ENCODE results near the gene ZNF705A.
"Not testable (repeated sequence)": the region's sequence is repeated elsewhere in the genome, so short reads cannot be mapped to it uniquely, and the experiment has no call there.

DNA sequence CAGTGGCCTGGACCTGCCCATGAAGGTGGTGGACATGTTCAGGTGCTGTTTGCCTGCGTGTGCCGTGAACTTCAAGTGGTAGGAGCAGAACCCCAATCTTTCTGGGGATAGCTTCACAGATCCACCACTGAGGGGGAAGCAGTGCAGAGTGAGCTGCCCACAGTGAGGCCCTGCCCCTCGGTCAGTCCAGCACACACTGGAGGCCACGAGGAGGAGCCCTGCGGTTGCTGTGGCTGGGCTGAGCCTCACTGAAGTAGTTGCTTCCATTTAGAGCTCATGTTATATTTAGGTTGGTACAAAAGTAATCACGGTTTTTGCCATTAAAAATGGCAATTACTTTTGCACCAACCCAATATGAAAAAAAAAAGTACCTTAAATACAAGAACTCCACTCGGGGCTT lies 72.7 kb downstream of the ZNF705A start:
- TF ChIP-seq POLR2A, EP300 (IDR thresholded peaks at IDR 0.05): not testable (repeated sequence)
- TF ChIP-seq, protein P1, sequence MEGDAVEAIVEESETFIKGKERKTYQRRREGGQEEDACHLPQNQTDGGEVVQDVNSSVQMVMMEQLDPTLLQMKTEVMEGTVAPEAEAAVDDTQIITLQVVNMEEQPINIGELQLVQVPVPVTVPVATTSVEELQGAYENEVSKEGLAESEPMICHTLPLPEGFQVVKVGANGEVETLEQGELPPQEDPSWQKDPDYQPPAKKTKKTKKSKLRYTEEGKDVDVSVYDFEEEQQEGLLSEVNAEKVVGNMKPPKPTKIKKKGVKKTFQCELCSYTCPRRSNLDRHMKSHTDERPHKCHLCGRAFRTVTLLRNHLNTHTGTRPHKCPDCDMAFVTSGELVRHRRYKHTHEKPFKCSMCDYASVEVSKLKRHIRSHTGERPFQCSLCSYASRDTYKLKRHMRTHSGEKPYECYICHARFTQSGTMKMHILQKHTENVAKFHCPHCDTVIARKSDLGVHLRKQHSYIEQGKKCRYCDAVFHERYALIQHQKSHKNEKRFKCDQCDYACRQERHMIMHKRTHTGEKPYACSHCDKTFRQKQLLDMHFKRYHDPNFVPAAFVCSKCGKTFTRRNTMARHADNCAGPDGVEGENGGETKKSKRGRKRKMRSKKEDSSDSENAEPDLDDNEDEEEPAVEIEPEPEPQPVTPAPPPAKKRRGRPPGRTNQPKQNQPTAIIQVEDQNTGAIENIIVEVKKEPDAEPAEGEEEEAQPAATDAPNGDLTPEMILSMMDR (IDR thresholded peaks at IDR 0.05) = not testable (repeated sequence)
